HepG2 (cell line): Measurements from ENCODE around the gene ARFGAP2. TPM values are rescaled to one million over a fixed set of nuclear protein-coding genes. Genes with fewer than 3 reads are reported as not detected.

Experiments used
- AHR ChIP-seq: IDR thresholded peaks from 2 replicates; pipeline ENCODE4 v1.6.1; 2018; ENCODE audit warnings: missing genetic modification reagents, missing compliant biosample characterization
- ARID5B ChIP-seq: IDR thresholded peaks from 2 replicates; pipeline ENCODE4 v1.4.0; 2020; ENCODE audit warnings: mild to moderate bottlenecking, missing genetic modification reagents
- BATF2 ChIP-seq: sonication (generic); formaldehyde crosslinking; IDR thresholded peaks from 2 replicates; pipeline ENCODE4 v1.8.0; 2022; ENCODE audit warnings: mild to moderate bottlenecking, missing genetic modification reagents, moderate library complexity
- BCL3 ChIP-seq: sonication (generic); formaldehyde crosslinking; IDR thresholded peaks from 2 replicates; pipeline ENCODE4 v1.5.1; 2020; ENCODE audit warnings: mild to moderate bottlenecking, missing genetic modification reagents, moderate library complexity
- BHLHE40 ChIP-seq: IDR thresholded peaks from 2 replicates; pipeline ENCODE4 v1.6.1; 2011; ENCODE audit warnings: low read length, improper control_type of control experiment
- DDIT3 ChIP-seq: sonication (generic); formaldehyde crosslinking; IDR thresholded peaks from 2 replicates; pipeline ENCODE4 v1.4.0; 2020; ENCODE audit warnings: mild to moderate bottlenecking, missing genetic modification reagents
- EEA1 ChIP-seq: sonication (generic); formaldehyde crosslinking; IDR thresholded peaks from 2 replicates; pipeline ENCODE4 v1.5.1; 2020; ENCODE audit warnings: mild to moderate bottlenecking, missing genetic modification reagents, borderline replicate concordance
- FOSL1 ChIP-seq: sonication (generic); formaldehyde crosslinking; IDR thresholded peaks from 2 replicates; pipeline ENCODE4 v1.9.0; 2021; ENCODE audit warnings: missing genetic modification reagents, borderline replicate concordance
- IRF9 ChIP-seq: sonication (generic); formaldehyde crosslinking; IDR thresholded peaks from 2 replicates; pipeline ENCODE4 v1.8.0; 2022; ENCODE audit warnings: missing genetic modification reagents, mild to moderate bottlenecking, borderline replicate concordance
- KDM2A ChIP-seq: sonication (generic); formaldehyde crosslinking; IDR thresholded peaks from 2 replicates; pipeline ENCODE4 v1.4.0; 2020; ENCODE audit warnings: low read depth, missing genetic modification reagents, borderline replicate concordance
- MTERF4 ChIP-seq: sonication (generic); formaldehyde crosslinking; IDR thresholded peaks from 2 replicates; pipeline ENCODE4 v1.8.0; 2023; ENCODE audit warnings: mild to moderate bottlenecking, missing genetic modification reagents
- TCF7L2 ChIP-seq: IDR thresholded peaks from 2 replicates; pipeline ENCODE4 v1.6.1; 2011; ENCODE audit warnings: mild to moderate bottlenecking, low read depth, low read length, moderate library complexity
- YEATS4 ChIP-seq: sonication (generic); formaldehyde crosslinking; IDR thresholded peaks from 2 replicates; pipeline ENCODE4 v1.4.0; 2020; ENCODE audit warnings: missing genetic modification reagents, borderline replicate concordance
- ZBTB7A ChIP-seq: sonication (generic); formaldehyde crosslinking; IDR thresholded peaks from 2 replicates; pipeline ENCODE4 v1.8.0; 2022; ENCODE audit warnings: mild to moderate bottlenecking, missing genetic modification reagents
- ZGPAT ChIP-seq: IDR thresholded peaks from 2 replicates; pipeline ENCODE4 v1.6.1; 2016; ENCODE audit warnings: mild to moderate bottlenecking
- ZKSCAN8 ChIP-seq: IDR thresholded peaks from 2 replicates; pipeline ENCODE4 v1.6.1; 2016; ENCODE audit warnings: borderline replicate concordance, missing genetic modification reagents, missing compliant biosample characterization
- ZMAT3 ChIP-seq: sonication (generic); formaldehyde crosslinking; conservative IDR thresholded peaks from 2 replicates; pipeline ENCODE4 v1.7.0; 2021; ENCODE audit warnings: missing genetic modification reagents
- ZNF224 ChIP-seq: sonication (generic); formaldehyde crosslinking; IDR thresholded peaks from 2 replicates; pipeline ENCODE4 v1.5.0; 2020; ENCODE audit warnings: mild to moderate bottlenecking, missing genetic modification reagents
- ZNF747 ChIP-seq: sonication (generic); formaldehyde crosslinking; IDR thresholded peaks from 2 replicates; pipeline ENCODE4 v1.8.1; 2023; ENCODE audit warnings: missing genetic modification reagents, mild to moderate bottlenecking, borderline replicate concordance
- ZNF878 ChIP-seq: sonication (generic); formaldehyde crosslinking; IDR thresholded peaks from 2 replicates; pipeline ENCODE4 v1.8.1; 2023; ENCODE audit warnings: mild to moderate bottlenecking, missing genetic modification reagents, moderate library complexity
- polyA plus RNA-seq, 8 experiments: library from polyadenylated mRNA; depleted of rRNA in 3 of 8; stranded (reverse) in 7 of 8; unstranded in 1 of 8; fragments of >200 nt; fragmentation: Illumina TruSeq in 4 of 8; extraction: Trizol in 4 of 8; gene quantifications; 2 replicates each; pipeline versions ENCODE4 v1.2.1 to v1.2.3, GENCODE V29; 2011 to 2016; ENCODE audit warnings: low read depth in 4 of 8, missing spikeins in 1 of 8, mixed read lengths in 1 of 8; ENCODE audit not compliant: insufficient read depth in 1 of 8
- total RNA-seq, 5 experiments: library from RNA; depleted of rRNA; stranded (reverse); fragments of >200 nt; fragmentation: Illumina TruSeq; extraction: Trizol; gene quantifications; 2 replicates each; pipeline ENCODE4 v1.2.3, GENCODE V29; 2016; ENCODE audit warnings: low read depth in 1 of 5

Gene ARFGAP2
- total and polyA plus RNA-seq, 2 of the 13 experiments (the other 11 are each of a cell fraction or from before 2014, with no cell fraction given) = 32.3 to 75.3 TPM

GRCh38 chr11:47177229-47177845 lies 658 bp upstream of the ARFGAP2 start (continued):
- TF ChIP-seq TCF7L2 (no peak), FOSL1 (CRISPR knock-in tag) (no peak), MTERF4 (no peak), IRF9 (peak; percentile 22; the same call in 1 of the 2 replicates), DDIT3 (CRISPR knock-in tag) (no peak), BATF2 (CRISPR knock-in tag) (no peak), ZNF747 (no peak), YEATS4 (no peak), ZGPAT (CRISPR knock-in tag) (no peak), ZKSCAN8 (CRISPR knock-in tag) (peak; percentile 5; the same call in 1 of the 2 replicates), AHR (no peak), ZBTB7A (CRISPR knock-in tag) (no peak), KDM2A (CRISPR knock-in tag) (no peak), ZMAT3 (CRISPR knock-in tag) (no peak; the same call in 1 of the 2 replicates), BHLHE40 (no peak), ZNF878 (CRISPR knock-in tag) (no peak), BCL3 (CRISPR knock-in tag) (no peak), ARID5B (CRISPR knock-in tag) (no peak), EEA1 (CRISPR knock-in tag) (0 out of 2 replicates have a peak, but pooled peaks have one; percentile 26), ZNF224 (CRISPR knock-in tag) (0 out of 2 replicates have a peak, but pooled peaks have one; percentile 9)
